Mucosa of rectum (tissue), 2 donors: ENCODE data around the gene ERMN.
"Not testable (repeated sequence)": the region's sequence is repeated elsewhere in the genome, so short reads cannot be mapped to it uniquely, and the experiment has no call there.

Source experiments
- H3K27ac ChIP-seq, 2 donors: one replicate each; pipeline ENCODE4 v1.7.0; 2013; ENCODE audit warnings: inconsistent platforms in 2 of 2, low read depth in 2 of 2, low read length in 2 of 2
- H3K27me3 ChIP-seq, 2 donors: one replicate each; pipeline ENCODE4 v1.7.0; 2013; ENCODE audit warnings: low read length in 2 of 2; ENCODE audit not compliant: control insufficient read depth in 2 of 2, insufficient read depth in 2 of 2
- H3K36me3 ChIP-seq, 2 donors: one replicate each; pipeline ENCODE4 v1.7.0; 2013; ENCODE audit warnings: low read length in 2 of 2; ENCODE audit not compliant: control insufficient read depth in 2 of 2, insufficient read depth in 2 of 2
- H3K4me1 ChIP-seq, 2 donors: one replicate each; pipeline ENCODE4 v1.7.0; 2013; ENCODE audit warnings: low read length in 2 of 2, mild to moderate bottlenecking in 1 of 2; ENCODE audit not compliant: control insufficient read depth in 2 of 2, insufficient read depth in 2 of 2
- H3K4me3 ChIP-seq, 2 donors: one replicate each; pipeline ENCODE4 v1.7.0; 2013; ENCODE audit warnings: low read length in 2 of 2
- H3K9ac ChIP-seq, 2 donors: one replicate each; pipeline ENCODE4 v1.7.0; 2013; ENCODE audit warnings: low read length in 2 of 2, low read depth in 1 of 2, mild to moderate bottlenecking in 1 of 2
- H3K9me3 ChIP-seq, 2 donors: one replicate each; pipeline ENCODE4 v1.7.0; 2013; ENCODE audit warnings: low read length in 2 of 2; ENCODE audit not compliant: control insufficient read depth in 2 of 2
- donor health status: healthy.
- donor health status: Normal muscosa, but diverticular disease.

Gene ERMN, protein sequence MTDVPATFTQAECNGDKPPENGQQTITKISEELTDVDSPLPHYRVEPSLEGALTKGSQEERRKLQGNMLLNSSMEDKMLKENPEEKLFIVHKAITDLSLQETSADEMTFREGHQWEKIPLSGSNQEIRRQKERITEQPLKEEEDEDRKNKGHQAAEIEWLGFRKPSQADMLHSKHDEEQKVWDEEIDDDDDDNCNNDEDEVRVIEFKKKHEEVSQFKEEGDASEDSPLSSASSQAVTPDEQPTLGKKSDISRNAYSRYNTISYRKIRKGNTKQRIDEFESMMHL

DNA sequence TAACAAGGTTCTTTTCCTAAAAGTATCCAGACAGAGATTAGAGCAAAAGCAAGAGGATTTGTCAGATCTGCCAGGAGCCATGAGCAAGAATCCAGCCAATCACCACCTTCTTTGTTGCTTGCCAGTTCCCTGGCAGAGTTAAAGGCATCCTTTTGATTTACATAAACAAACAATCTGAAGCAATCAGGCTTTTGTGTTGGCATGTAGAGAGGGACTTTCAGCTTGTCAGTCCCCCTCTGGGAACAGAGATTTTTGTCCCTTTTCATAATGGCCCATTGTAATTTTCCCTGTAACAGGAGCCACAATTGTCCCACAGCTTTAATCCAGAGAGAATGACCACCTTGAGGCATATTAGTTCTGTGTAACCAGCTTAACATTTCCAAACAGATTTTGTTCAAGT, at the start of gene ERMN:
Gene ERMN, minus strand, starts transcription at position 39 of the 400 bp plus-strand sequence. CDS start 182 bp downstream, outside the sequence.
- no peak within 1 kb of the TSS for H3K4me3 ChIP-seq
- no peaks in the 10 kb centered on the region for H3K36me3 ChIP-seq
- no peaks in the 10 kb centered on the region for H3K27me3 ChIP-seq
- no peak within 1 kb of the TSS for H3K9ac ChIP-seq
- no peaks in the 10 kb centered on the region for H3K9me3 ChIP-seq
- H3K4me1 ChIP-seq = peaks cover 13 to 14% of the 10 kb centered on the region in 2 donors
- no peak within 1 kb of the TSS for H3K27ac ChIP-seq

DNA sequence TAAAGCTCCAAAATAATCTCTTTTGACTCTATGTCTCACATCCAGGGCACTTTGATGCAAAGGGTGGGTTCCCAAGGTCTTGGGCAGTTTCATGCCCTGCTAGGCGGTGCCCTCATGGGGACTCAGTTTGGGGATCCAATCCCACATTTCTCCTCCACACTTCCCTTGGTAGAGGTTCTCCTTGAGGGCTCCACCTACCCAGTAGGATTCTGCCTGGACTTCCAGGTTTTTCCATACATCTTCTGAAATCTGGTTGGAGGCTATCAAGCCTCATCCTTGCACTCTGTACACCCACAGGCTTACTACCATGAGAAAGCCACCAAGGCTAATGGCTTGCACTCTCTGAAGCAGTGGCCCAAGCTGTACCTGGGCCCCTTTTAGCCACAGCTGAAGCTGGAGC, 49.8 kb upstream of the ERMN start:
- Histone ChIP-seq H3K4me1 (no peaks in the 10 kb centered on the region), H3K9me3 (peaks cover 0 to 4% of the 10 kb centered on the region in 2 donors)

DNA sequence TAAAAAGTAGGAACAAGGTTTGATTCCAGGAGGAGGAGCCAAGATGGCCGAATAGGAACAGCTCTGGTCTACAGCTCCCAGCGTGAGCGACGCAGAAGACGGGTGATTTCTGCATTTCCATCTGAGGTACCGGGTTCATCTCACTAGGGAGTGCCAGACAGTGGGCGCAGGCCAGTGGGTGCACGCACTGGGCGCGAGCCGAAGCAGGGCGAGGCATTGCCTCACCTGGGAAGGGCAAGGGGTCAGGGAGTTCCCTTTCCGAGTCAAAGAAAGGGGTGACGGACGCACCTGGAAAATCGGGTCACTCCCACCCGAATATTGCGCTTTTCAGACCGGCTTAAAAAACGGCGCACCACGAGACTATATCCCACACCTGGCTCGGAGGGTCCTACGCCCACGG, 42.9 kb upstream of the ERMN start:
- not testable (repeated sequence) for H3K27me3 ChIP-seq, H3K9ac ChIP-seq, H3K9me3 ChIP-seq, H3K27ac ChIP-seq, H3K4me1 ChIP-seq, H3K36me3 ChIP-seq, H3K4me3 ChIP-seq

More for the DNA sequence above, 49.8 kb upstream of the ERMN start:
- Histone ChIP-seq H3K9ac (no peak overlapping the region), H3K27ac (no peak overlapping the region), H3K27me3 (no peaks in the 10 kb centered on the region), H3K4me3 (no peak overlapping the region), H3K36me3 (no peaks in the 10 kb centered on the region)

- no peaks in the 10 kb centered on the region for H3K27me3 ChIP-seq
- H3K36me3 ChIP-seq = no peaks in the 10 kb centered on the region
- no peaks in the 10 kb centered on the region for H3K4me1 ChIP-seq
- no peaks in the 10 kb centered on the region for H3K9me3 ChIP-seq
- no peak overlapping the region for H3K9ac ChIP-seq
- H3K27ac ChIP-seq = no peak overlapping the region
- H3K4me3 ChIP-seq = no peak overlapping the region
Measured at GRCh38 chr2:157367704-157368103, 42.1 kb upstream of the ERMN start.

- Histone ChIP-seq H3K27ac (no peak overlapping the region), H3K4me3 (no peak overlapping the region), H3K36me3 (no peaks in the 10 kb centered on the region), H3K9me3 (peaks cover 0 to 3% of the 10 kb centered on the region in 2 donors), H3K4me1 (no peaks in the 10 kb centered on the region), H3K27me3 (no peaks in the 10 kb centered on the region), H3K9ac (no peak overlapping the region)
Measured at GRCh38 chr2:157364257-157364974, 38.8 kb upstream of the ERMN start.

DNA sequence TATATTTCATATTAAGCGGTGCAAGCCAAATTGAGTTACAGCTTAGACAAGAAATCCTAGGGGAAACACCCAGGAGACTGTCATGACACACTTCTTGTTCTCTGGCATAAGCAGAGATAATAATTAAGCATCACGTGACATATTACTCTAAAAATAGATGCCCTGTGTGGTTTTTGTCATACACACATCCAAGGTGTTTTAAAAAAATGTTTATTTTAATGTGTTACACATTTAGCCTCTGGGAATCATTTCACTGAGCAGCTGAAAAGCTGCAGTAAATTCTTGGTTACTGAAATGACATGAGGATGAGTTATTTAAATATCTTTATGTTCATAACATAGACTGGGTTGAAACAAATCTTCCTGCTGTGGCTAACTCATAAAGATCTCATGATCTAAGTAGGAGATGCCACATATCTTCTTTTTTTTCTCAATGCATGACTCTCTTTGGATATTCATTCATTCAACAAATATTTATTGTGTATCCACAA, 38.0 kb upstream of the ERMN start:
- Histone ChIP-seq H3K27me3 (no peaks in the 10 kb centered on the region), H3K9ac (no peak overlapping the region), H3K27ac (no peak overlapping the region), H3K4me3 (no peak overlapping the region), H3K9me3 (peaks cover 0 to 3% of the 10 kb centered on the region in 2 donors), H3K4me1 (no peaks in the 10 kb centered on the region), H3K36me3 (no peaks in the 10 kb centered on the region)

GRCh38 chr2:157362627-157363026, 37.0 kb upstream of the ERMN start:
- H3K9ac ChIP-seq = no peak overlapping the region
- H3K36me3 ChIP-seq = no peaks in the 10 kb centered on the region
- no peak overlapping the region for H3K4me3 ChIP-seq
- H3K4me1 ChIP-seq = no peaks in the 10 kb centered on the region
- no peaks in the 10 kb centered on the region for H3K27me3 ChIP-seq
- H3K27ac ChIP-seq = no peak overlapping the region
- peaks cover 0 to 3% of the 10 kb centered on the region in 2 donors for H3K9me3 ChIP-seq

GRCh38 chr2:157361526-157361925, 35.9 kb upstream of the ERMN start:
- no peaks in the 10 kb centered on the region for H3K27me3 ChIP-seq
- H3K9me3 ChIP-seq = peaks cover 0 to 3% of the 10 kb centered on the region in 2 donors
- H3K36me3 ChIP-seq = no peaks in the 10 kb centered on the region
- H3K4me3 ChIP-seq = no peak overlapping the region
- no peak overlapping the region for H3K9ac ChIP-seq
- no peaks in the 10 kb centered on the region for H3K4me1 ChIP-seq
- H3K27ac ChIP-seq = no peak overlapping the region

DNA sequence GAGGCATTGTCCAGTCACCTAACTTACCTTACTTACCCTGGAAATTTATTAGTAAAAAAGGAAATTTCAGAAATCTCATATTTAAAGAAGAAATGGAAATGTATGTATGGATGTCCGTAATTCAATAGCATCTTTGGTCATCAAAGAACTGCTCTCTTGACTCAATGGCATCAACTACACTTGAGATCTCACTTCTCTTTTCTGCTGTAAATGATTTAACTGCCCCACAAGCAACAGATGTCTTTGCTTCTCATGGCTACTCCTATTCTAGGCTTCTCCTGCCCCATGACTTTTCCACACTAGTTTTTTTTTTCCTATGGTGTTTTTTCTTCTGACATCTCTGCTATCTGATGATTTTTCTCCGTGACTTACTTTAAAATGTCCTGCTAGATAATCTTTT, 34.0 kb upstream of the ERMN start:
- Histone ChIP-seq H3K9ac (no peak overlapping the region), H3K27me3 (no peaks in the 10 kb centered on the region), H3K36me3 (no peaks in the 10 kb centered on the region), H3K4me3 (no peak overlapping the region), H3K9me3 (peaks cover 0 to 3% of the 10 kb centered on the region in 2 donors), H3K27ac (no peak overlapping the region), H3K4me1 (no peaks in the 10 kb centered on the region)

DNA sequence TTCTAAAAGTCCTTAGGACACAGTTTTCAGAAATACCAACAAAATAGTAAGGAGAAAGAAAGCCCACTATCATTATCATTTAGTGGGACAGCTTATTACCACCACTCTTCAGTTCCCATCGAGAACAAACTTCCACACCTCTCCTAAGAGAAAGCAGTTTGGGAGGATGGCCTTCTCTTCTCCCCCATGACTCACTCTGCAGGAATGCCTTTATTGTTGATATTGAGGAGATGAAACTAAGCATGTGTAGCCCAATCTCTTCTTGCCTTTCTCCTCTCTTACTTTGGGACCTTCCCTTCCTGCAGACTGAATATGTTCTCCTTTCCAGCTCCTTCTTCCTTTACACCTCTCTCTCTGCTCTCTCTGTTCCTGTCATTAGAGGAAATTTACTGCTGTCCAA, 30.0 kb upstream of the ERMN start:
- Histone ChIP-seq H3K9me3 (no peaks in the 10 kb centered on the region), H3K27ac (no peak overlapping the region), H3K36me3 (no peaks in the 10 kb centered on the region), H3K27me3 (no peaks in the 10 kb centered on the region), H3K9ac (no peak overlapping the region), H3K4me1 (no peaks in the 10 kb centered on the region), H3K4me3 (no peak overlapping the region)
